ENCODE results near the gene SQSTM1.

GRCh38 chr5:179803651-179804554 lies 16.8 kb upstream of the SQSTM1 start:
- no peak for TF ChIP-seq SRF (CRISPR knock-in tag; IDR thresholded peaks at IDR 0.05)
- no peak for TF ChIP-seq NR2C2 (CRISPR knock-in tag; IDR thresholded peaks at IDR 0.05)
- no peak for TF ChIP-seq NR2C2 (tag; IDR thresholded peaks at IDR 0.05)
- TF ChIP-seq EZH2 (IDR thresholded peaks at IDR 0.05; ENCODE audit: borderline replicate concordance, low read depth, low read length) = no peak
- no peak for TF ChIP-seq CTCF (IDR thresholded peaks at IDR 0.05 in 2 of 3, conservative IDR thresholded peaks at IDR 0.05 in 1 of 3; ENCODE audit: insufficient read depth in 2 of 3, low read depth in 1 of 3, low read length in 3 of 3)
- peak; percentile 68 for TF ChIP-seq MAX (CRISPR knock-in tag; IDR thresholded peaks at IDR 0.05)
- TF ChIP-seq SIN3A (IDR thresholded peaks at IDR 0.05; ENCODE audit: borderline replicate concordance in 2 of 2, control insufficient read depth in 1 of 2, low read depth in 2 of 2, low read length in 2 of 2) = no peak
- TF ChIP-seq PBX2 (CRISPR knock-in tag; IDR thresholded peaks at IDR 0.05; ENCODE audit: low read depth) = no peak
- TF ChIP-seq PBX2 (tag; conservative IDR thresholded peaks at IDR 0.05; ENCODE audit: low read depth) = no peak
- TF ChIP-seq EHMT2 (IDR thresholded peaks at IDR 0.05) = no peak
- TF ChIP-seq ZBTB9 (CRISPR knock-in tag; IDR thresholded peaks at IDR 0.05) = no peak

All from K562 (cell line).